KOPT-K1 (cell line): ENCODE results near the gene PTGES.
"Not testable (repeated sequence)": the region's sequence is repeated elsewhere in the genome, so short reads cannot be mapped to it uniquely, and the experiment has no call there.

Experiments used
- H3K27ac ChIP-seq: fragments of 200-600 bp; sonication (generic); 2 replicates; pipeline ENCODE4 v1.5.1; 2016; ENCODE audit warnings: antibody characterized with exemption, mild to moderate bottlenecking, low read depth, low read length; ENCODE audit not compliant: poor library complexity, severe bottlenecking
- H3K36me3 ChIP-seq: fragments of 200-600 bp; sonication (generic); 2 replicates; pipeline ENCODE4 v1.5.1; 2017; ENCODE audit warnings: antibody characterized with exemption, mild to moderate bottlenecking, low read length, moderate library complexity; ENCODE audit not compliant: insufficient read depth
- H3K9me3 ChIP-seq: fragments of 200-600 bp; sonication (generic); 2 replicates; pipeline ENCODE4 v1.5.1; 2017; ENCODE audit warnings: antibody characterized with exemption, low read length, mild to moderate bottlenecking; ENCODE audit not compliant: insufficient read depth, poor library complexity, severe bottlenecking

PTGES gene

GRCh38 chr9:129752900-129753729 lies at the start of gene PTGES:
TSS of gene PTGES (minus strand) at chr9:129753042. CDS start at chr9:129753012, 30 bp downstream.
- Histone ChIP-seq H3K27ac (no peak within 1 kb of the TSS), H3K9me3 (no peaks in the 10 kb centered on the region), H3K36me3 (no peaks in the 10 kb centered on the region)

- Histone ChIP-seq H3K36me3 (peaks cover 14% of the 10 kb centered on the region), H3K9me3 (no peaks in the 10 kb centered on the region), H3K27ac (no peak overlapping the region)
These were observed 48.7 kb upstream of the PTGES start for GRCh38 chr9:129801504-129801903.

- Histone ChIP-seq H3K9me3 (no peaks in the 10 kb centered on the region), H3K36me3 (no peaks in the 10 kb centered on the region), H3K27ac (no peak overlapping the region)
These were observed 46.1 kb upstream of the PTGES start for GRCh38 chr9:129798973-129799372.

- H3K9me3 ChIP-seq, H3K27ac ChIP-seq, H3K36me3 ChIP-seq: not testable (repeated sequence)
These were observed 43.2 kb upstream of the PTGES start for GRCh38 chr9:129796029-129796428.

- Histone ChIP-seq H3K9me3 (no peaks in the 10 kb centered on the region), H3K36me3 (no peaks in the 10 kb centered on the region), H3K27ac (no peak overlapping the region)
These were observed 41.7 kb upstream of the PTGES start for GRCh38 chr9:129794549-129794948.

- no peaks in the 10 kb centered on the region for H3K36me3 ChIP-seq
- no peak overlapping the region for H3K27ac ChIP-seq
- H3K9me3 ChIP-seq: no peaks in the 10 kb centered on the region
These were observed 33.6 kb upstream of the PTGES start for GRCh38 chr9:129786481-129786880.

- no peaks in the 10 kb centered on the region for H3K36me3 ChIP-seq
- no peaks in the 10 kb centered on the region for H3K9me3 ChIP-seq
- H3K27ac ChIP-seq: no peak overlapping the region
These were observed 33.0 kb upstream of the PTGES start for GRCh38 chr9:129785866-129786265.

- not testable (repeated sequence) for H3K27ac ChIP-seq, H3K9me3 ChIP-seq, H3K36me3 ChIP-seq
These were observed 32.1 kb upstream of the PTGES start for GRCh38 chr9:129784970-129785369.

GRCh38 chr9:129783516-129784361 lies 30.9 kb upstream of the PTGES start:
- H3K27ac ChIP-seq: no peak overlapping the region
- no peaks in the 10 kb centered on the region for H3K36me3 ChIP-seq
- no peaks in the 10 kb centered on the region for H3K9me3 ChIP-seq

- Histone ChIP-seq H3K27ac (no peak overlapping the region), H3K36me3 (no peaks in the 10 kb centered on the region), H3K9me3 (no peaks in the 10 kb centered on the region)
These were observed 29.1 kb upstream of the PTGES start for GRCh38 chr9:129781981-129782380.

GRCh38 chr9:129781131-129781530 lies 28.3 kb upstream of the PTGES start:
- H3K9me3 ChIP-seq: no peaks in the 10 kb centered on the region
- H3K36me3 ChIP-seq: no peaks in the 10 kb centered on the region
- H3K27ac ChIP-seq: no peak overlapping the region

- Histone ChIP-seq H3K9me3 (no peaks in the 10 kb centered on the region), H3K36me3 (no peaks in the 10 kb centered on the region), H3K27ac (no peak overlapping the region)
These were observed 26.8 kb upstream of the PTGES start for GRCh38 chr9:129779560-129780190.

- Histone ChIP-seq H3K9me3 (no peaks in the 10 kb centered on the region), H3K27ac (no peak overlapping the region), H3K36me3 (no peaks in the 10 kb centered on the region)
These were observed 25.6 kb upstream of the PTGES start for GRCh38 chr9:129778469-129778868.

- no peaks in the 10 kb centered on the region for H3K36me3 ChIP-seq
- H3K9me3 ChIP-seq: no peaks in the 10 kb centered on the region
- H3K27ac ChIP-seq: no peak overlapping the region
These were observed 24.9 kb upstream of the PTGES start for GRCh38 chr9:129777769-129778130.
